Fibroblast of the aortic adventitia (primary cell): ENCODE results near the gene KYAT1. TPM values are rescaled to one million over a fixed set of nuclear protein-coding genes. Genes with fewer than 3 reads are reported as not detected.
A peak's percentile ranks its signal among the peaks of the same experiment; 100 is the strongest.

Source experiments
- DNase-seq: peaks from one replicate; pipeline ENCODE4 v3.0.0-alpha.2; 2010; ENCODE audit warnings: low read depth
- H3K4me3 ChIP-seq: 2 replicates; pipeline ENCODE4 v1.5.1; 2011; ENCODE audit warnings: low read depth, mild to moderate bottlenecking, control low read depth, low read length, moderate library complexity
- total RNA-seq: library from RNA; depleted of rRNA; stranded (reverse); fragments of >200 nt; gene quantifications from 2 replicates; pipeline ENCODE4 v1.2.3, GENCODE V29; 2012; ENCODE audit warnings: low replicate concordance
- TF ChIP-seq, protein P1 (sequence below): IDR thresholded peaks from 2 replicates; pipeline ENCODE4 v1.5.1; 2011; ENCODE audit warnings: mild to moderate bottlenecking, low read length, control low read depth, inconsistent platforms; ENCODE audit not compliant: insufficient read depth

KYAT1 gene
- total RNA-seq, 1 donor = 6.8 TPM

DNA sequence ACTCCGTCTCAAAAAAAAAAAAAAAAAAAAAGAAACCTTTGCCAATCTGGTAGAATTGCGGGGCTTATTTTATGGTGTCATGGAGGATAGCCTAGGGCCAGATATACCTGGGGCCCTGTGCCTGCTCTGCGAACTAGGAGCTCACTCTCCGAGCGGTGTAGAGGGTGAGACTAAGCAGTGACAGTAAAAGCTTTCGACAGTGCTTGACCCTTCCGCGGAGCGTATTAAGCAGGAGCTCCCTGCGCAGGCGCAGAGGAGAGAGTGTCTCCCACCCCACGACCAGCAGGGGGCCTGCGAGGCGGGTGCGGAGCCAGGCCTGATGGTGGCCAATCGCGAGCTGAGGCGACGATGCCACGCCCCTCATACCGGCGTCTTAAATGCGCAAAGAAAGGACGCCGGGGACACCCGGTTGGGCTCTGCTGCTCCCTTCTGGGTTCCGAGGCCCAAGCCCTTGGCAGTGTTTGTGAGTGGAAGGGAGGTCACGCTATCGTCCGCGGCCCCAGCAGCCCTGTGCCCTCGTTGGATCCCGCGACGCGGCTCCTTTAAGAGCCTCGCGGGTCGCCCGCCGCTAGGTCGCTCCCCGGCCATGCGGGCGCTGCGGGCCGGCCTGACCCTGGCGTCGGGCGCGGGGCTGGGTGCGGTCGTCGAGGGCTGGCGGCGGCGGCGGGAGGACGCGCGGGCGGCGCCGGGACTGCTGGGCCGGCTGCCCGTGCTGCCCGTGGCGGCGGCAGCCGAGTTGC lies 63.5 kb downstream of the KYAT1 start, which contains the start of gene ENDOG:
Gene ENDOG, plus strand, starts transcription at position 402 of the 740 bp plus-strand sequence. Its CDS starts 185 bp downstream, at position 587.
- DNase-seq = peak; percentile 94
- peak within 1 kb of the TSS; percentile 77 for H3K4me3 ChIP-seq
- TF ChIP-seq, protein P1, sequence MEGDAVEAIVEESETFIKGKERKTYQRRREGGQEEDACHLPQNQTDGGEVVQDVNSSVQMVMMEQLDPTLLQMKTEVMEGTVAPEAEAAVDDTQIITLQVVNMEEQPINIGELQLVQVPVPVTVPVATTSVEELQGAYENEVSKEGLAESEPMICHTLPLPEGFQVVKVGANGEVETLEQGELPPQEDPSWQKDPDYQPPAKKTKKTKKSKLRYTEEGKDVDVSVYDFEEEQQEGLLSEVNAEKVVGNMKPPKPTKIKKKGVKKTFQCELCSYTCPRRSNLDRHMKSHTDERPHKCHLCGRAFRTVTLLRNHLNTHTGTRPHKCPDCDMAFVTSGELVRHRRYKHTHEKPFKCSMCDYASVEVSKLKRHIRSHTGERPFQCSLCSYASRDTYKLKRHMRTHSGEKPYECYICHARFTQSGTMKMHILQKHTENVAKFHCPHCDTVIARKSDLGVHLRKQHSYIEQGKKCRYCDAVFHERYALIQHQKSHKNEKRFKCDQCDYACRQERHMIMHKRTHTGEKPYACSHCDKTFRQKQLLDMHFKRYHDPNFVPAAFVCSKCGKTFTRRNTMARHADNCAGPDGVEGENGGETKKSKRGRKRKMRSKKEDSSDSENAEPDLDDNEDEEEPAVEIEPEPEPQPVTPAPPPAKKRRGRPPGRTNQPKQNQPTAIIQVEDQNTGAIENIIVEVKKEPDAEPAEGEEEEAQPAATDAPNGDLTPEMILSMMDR = peak; percentile 99

DNA sequence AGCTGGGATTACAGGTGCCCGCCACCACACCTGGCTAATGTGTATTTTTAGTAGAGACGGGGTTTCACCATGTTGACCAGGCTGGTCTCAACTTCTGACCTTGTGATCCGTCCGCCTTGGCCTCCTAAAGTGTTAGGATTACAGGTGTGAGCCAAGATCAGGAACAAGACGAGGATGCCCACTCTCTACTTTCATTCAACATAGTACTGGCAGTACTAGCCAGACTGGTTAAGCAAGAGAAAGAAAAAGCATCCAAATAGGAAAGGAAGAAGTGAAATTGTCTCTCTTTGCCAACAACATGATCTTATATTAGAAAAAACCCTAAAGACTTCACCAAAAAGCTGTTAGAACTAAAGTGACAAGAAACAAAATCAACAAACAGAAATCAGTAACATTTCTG lies 70.9 kb downstream of the KYAT1 start:
- no peak overlapping the region for H3K4me3 ChIP-seq
- no peak for DNase-seq
- TF ChIP-seq, protein P1 = no peak

- DNase-seq = no peak
Measured at GRCh38 chr9:128809831-128810230, 71.9 kb downstream of the KYAT1 start.

GRCh38 chr9:128809036-128809599 lies 72.6 kb downstream of the KYAT1 start:
- DNase-seq = no peak
- no peak overlapping the region for H3K4me3 ChIP-seq
- TF ChIP-seq, protein P1 = no peak

More at GRCh38 chr9:128809831-128810230, 71.9 kb downstream of the KYAT1 start:
- no peak overlapping the region for H3K4me3 ChIP-seq
- TF ChIP-seq, protein P1 = no peak

GRCh38 chr9:128808543-128808942 lies 73.2 kb downstream of the KYAT1 start:
- TF ChIP-seq, protein P1 = no peak
- H3K4me3 ChIP-seq = no peak overlapping the region
- DNase-seq = no peak

DNA sequence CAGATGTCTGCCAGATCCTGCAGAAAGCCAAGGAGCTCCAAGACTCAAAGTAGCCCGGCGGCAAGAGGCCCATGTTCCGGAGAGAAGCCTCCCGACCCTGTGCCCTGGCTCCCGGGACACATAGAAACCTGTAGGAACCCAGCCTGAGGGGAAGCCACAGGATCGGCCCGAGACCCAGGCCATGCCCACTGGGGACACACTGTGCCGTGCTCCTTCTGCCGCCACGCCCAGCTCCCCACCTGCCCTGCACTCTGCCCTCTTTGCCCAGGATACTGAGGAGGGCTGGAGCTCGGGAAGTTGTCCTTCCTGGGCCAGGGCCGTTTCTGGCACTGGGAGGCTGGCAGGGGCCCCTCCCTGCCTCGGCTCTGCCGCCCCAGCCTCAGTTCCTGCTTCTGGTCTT lies 73.9 kb downstream of the KYAT1 start:
- TF ChIP-seq, protein P1 = no peak
- H3K4me3 ChIP-seq = no peak overlapping the region
- no peak for DNase-seq

- DNase-seq = no peak
- TF ChIP-seq, protein P1 = no peak
- no peak overlapping the region for H3K4me3 ChIP-seq
Measured at GRCh38 chr9:128805661-128806060, 76.1 kb downstream of the KYAT1 start.
